Stimulated activated CD8-positive, alpha-beta memory T cell treated with anti-CD3 and anti-CD28 coated beads, Interleukin-7, amount 100 ng/mL, for 1 hour (primary cell): ENCODE measurements around the gene OSTF1.

Source experiments
- DNase-seq, 2 donors: peaks; one replicate each; pipeline ENCODE4 v3.0.0-alpha.2; 2020; ENCODE audit warnings: low read depth in 2 of 2

OSTF1 gene

DNA sequence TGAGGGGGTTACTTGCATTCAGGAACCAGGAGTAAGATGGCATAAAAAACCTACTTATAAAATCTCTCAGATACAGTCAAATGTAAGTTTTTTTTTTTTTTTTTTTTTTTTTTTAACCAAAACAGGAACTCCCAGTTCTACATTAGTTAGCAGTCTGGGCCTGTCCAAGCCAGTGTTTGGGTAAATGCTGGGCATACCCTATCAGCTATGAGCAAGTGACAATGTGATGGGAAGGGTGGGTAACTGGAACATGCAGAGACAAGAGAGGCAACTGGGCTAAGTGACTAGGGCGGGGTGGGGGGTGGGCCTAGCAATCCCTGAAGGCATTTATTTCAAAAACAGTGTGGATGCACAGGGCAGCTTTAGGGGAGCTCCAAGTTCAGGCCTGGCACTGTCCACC is 2.7 kb upstream of the OSTF1 start:
- no peak for DNase-seq

GRCh38 chr9:75086541-75087288 is 1.6 kb upstream of the OSTF1 start:
- DNase-seq, result no peak

DNA sequence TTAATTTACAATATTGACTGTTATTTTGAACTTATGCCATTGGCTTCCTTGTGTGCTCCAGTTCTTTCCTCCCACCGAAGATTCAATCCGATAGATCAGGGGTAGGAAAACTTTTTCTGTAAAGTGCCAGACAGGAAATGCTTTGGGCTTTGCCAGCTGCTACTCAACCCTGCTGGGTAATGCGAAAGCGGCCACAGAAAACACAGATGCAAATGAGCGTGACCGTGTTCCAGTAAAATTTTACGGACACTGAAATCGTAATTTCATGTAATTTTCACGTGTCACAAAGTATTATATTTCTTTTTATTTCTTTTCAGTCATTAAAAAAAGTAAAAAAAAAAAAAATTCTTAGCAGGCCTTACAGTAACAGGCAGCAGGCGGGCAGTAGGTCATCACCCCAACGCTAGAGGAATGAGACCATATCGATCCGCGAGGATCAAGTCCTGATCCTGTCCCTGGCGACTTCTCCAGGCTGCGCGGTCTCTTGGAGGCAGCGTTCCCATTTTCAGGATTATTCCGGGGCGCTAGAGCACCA is 958 bp upstream of the OSTF1 start:
- DNase-seq, result peak in 1 of 2 donors; percentile 13

DNA sequence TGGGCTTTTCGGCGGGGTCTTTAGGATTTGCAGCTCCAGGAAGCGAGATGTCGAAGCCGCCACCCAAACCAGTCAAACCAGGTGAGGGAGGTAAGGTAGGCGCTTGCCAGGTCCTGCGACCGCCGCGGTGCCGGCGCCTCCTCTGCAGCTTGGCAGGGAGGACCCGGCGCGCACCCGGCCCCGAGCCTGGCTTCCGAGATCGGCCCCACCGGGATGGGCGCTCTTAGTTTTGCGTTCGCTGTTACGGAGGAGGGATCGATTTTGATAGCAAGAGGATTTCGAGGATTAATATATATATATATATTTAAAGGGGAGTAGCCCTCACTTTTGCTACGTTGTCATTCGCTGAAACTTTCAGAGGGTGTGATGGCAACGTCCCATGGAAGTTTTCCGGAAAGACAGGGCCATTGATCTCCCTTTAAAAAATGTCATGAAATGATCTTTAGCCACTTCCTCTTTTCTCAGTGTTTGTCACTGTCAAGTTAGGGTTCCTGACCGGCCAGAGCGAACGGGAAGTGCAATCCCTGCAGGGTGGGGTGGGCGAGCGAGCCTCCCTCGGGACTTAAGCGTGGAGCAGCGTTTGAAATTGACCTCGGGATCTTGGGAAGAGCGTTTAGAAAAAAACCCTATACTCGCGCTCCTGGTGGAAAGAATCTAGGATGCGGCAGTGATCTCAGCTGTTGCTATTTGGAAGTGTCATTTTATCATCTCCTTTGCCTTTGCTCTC is 495 bp downstream of the OSTF1 start:
- DNase-seq, result no peak

GRCh38 chr9:75089373-75089766 is 1.1 kb downstream of the OSTF1 start:
- no peak for DNase-seq

- DNase-seq, result no peak
Observed at GRCh38 chr9:75090579-75090978, 2.3 kb downstream of the OSTF1 start.

DNA sequence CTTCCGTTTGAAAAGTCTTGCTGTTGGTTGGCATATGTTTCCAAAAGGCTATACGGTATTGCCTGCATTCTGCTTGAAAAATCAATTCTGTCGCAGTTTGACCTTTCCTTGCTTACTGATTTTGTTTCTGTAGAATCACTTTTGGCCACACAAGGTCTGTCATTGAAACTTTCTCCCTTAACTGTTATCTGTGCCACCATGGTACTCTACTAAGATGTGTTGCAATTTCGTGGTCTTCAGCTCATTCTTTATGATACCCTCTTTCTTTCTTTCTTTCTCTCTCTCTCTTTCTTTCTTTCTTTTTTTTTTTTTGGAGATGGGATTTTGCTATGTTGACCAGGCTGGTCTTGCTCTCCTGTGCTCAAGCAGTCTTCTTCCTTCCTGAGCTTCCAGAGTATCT is 4.5 kb downstream of the OSTF1 start:
- no peak for DNase-seq

- no peak for DNase-seq
Observed at GRCh38 chr9:75096796-75097195, 8.5 kb downstream of the OSTF1 start.

- DNase-seq, result no peak
Observed at GRCh38 chr9:75101004-75101588, 12.8 kb downstream of the OSTF1 start.

GRCh38 chr9:75102177-75102790 is 14.0 kb downstream of the OSTF1 start:
- no peak for DNase-seq

DNA sequence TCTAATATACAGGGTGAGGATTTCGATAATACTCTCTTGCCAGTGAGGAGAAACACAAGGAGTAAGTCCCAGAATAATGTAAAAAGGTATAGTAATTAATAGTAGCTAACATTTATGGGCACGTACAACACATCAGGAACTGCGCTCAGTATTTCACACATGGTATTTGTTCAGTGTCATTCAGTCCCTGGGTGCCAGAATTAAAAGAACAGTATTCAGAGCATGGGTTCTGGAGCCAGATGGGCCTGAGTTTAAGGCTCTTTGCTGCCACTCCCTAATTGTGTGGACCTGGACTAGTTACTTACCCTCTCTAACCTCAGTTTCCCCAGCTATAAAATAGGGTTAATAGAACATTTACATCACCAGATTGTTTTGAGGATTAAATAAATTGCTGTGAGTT is 16.3 kb downstream of the OSTF1 start:
- no peak for DNase-seq

DNA sequence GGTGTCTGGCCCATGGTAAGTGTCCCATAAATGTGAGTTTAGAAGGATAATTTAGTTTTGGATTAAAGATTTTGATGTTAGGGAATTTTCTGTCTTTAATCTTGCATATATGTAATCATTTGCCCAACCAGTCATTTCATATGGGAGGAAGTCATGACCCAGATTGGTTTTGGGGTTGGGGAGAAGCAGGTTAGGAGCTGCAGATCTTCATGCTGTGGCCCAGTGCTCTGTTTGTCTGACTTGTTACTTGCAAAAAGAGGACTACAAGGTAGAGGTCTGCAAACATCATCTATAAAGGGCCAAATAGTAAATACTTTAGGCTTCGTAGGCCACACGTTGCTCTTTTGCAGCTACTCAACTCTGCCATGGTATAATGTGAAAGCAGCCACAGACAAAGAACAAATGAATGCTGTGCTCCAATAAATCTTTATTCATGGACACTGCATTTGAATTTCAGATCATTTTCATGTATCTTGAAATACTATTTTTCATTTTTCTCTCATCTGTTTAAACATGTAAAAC is 16.8 kb downstream of the OSTF1 start:
- DNase-seq, result no peak

DNA sequence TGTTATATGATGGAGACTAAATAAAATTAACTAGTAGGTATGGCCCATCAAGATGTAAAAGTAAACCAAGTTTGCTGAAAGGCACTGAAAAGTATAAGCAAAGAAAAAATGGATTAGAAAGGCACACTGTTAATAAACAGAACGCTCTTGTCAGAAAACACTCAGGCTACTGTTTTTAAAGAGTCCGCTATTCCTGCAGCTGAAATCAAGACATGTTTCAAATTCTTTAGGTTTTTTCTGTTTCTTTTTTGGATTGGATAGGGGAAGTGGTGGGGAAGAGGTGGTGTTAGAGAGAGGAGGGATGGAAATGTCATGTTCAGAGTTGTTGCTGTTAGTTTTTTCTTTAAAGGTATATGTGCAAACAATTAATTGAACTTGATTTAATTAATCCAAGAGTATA is 17.5 kb downstream of the OSTF1 start:
- no peak for DNase-seq

DNA sequence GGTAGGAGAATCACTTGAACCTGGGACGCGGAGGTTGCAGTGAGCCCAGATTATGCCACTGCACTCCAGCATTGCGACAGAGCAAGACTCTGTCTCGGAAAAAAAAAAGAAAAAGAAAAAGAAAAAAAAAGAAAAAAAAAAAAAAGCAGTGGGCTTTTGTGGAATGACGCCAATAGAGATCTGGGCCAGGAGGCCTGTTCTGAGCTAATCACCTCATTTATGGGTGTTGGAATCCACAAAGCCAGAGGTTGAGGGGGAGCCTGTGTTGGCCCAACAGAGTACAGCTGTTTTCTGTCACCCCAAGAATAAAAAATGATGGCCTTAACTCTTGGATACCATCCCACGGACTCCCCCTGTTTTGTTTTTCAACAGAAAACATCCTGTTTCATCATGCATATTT is 18.5 kb downstream of the OSTF1 start:
- no peak for DNase-seq

DNA sequence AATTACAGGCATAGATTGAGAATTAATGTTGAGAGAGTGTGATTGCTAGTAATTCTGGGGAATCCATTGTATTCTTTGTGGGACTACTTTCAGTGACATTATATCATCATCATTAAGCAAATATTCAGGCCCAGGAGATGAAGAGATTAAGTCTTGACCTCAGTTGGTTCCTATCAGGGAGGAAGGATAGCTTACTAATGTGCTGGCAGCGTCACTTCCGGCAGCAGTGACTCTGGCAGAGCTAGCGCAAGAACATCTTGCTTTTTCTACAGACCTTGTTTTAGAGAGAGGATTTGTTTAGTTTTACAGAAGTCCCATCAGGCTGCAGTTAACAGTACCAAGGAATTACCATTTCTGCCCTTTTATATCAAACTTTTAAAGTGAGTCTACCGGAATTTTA is 20.3 kb downstream of the OSTF1 start:
- no peak for DNase-seq

DNA sequence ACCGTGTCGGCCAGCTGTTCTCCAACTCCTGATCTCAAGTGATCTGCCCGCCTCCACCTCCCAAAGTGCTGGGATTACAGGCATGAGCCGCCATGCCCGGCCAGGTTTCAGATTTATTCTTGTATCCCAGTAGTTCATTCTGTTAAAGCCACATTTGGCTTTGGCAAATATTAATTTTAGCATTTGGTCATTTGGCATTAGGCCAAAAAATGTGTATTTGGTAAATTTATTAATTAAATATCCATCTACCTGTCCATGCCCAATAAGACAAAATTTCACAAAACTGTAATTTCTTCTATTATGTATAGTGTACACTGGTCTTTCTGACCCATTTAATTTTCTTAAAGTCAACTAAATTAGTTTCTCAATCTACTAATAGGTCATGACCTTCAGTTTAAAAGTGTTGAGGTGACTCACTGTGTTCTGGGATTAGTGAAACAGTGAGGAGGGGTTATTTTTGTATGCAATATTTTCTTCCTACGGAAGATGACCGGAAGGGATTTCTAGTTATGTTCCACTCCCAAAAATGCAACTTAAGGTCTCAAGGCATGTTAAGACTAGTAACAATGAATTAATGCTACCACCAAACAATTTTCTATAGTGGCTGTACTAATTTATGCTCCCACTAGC is 21.0 kb downstream of the OSTF1 start:
- no peak for DNase-seq

DNA sequence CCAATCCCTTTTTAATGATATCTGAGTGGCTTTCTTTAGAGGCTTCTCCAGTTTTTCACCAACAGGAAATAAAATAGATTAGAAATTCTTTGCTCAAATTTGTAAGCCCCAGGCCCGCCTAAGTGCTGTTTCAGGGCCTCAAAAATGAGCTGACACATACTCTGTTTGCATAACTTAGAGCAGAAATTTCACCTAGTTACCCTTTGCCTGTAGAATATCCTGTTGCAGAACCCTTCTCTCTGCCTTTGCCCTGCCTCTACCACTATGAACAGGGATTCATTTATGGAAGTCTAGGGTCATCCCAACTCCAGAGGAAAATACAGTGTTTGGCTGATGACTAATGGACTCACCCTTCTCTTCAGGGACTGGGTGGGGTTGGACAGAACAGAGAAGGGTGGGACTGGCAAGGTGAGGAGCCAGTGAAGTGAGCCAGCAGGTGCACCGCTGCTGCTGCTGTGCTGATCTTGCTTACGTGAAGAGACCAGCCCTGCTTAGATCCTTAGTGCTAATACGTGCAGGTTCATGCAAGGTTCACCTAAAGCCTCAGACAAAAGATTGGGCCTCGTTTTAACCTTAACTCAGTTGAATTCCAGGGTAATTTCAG is 22.8 kb downstream of the OSTF1 start:
- DNase-seq, result no peak

- no peak for DNase-seq
Observed at GRCh38 chr9:75112789-75113188, 24.5 kb downstream of the OSTF1 start.

GRCh38 chr9:75116306-75116705 is 28.0 kb downstream of the OSTF1 start:
- no peak for DNase-seq

DNA sequence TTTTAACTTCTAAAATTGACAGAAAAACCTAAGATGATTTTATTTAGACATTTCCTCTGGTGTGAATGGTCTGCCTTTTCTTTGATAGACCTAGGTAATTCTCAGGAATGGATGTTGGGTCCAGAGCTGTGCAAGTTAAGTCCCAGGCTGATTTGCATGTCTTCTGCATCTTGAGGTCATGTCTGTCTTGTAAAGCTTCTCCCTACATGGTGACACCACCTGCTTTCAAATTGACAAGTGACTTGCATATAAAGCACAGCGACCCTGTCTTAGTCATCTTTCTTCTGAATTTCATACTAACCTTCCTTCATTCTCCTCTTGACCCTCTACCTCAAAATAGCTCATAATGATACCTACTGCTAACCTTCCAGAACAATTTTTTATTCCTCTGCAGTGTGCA is 29.2 kb downstream of the OSTF1 start:
- no peak for DNase-seq

DNA sequence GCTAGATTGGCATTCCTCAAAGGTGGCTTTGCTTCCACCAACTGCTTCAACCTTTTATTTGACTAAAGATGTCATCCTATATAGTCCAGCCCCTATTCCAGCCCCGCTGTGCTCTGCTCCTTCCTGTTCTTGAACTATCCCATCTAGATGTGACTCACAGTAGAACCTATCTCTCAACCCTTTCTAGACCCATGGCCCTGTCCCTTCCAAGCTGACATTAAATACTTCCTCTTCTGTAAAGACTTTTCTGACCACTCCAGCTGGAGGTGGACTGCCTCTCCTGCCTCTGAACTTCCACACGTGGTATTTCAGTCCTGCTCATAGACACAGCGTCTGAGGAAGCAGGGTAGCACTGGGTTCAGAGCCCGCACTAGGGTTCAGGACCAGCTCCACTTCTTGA is 32.4 kb downstream of the OSTF1 start:
- DNase-seq, result no peak
